Peyer's patch (tissue), 4 donors: ENCODE measurements around the gene SYCE1L.

Source experiments
- CTCF ChIP-seq, 6 experiments: fragments of 450-650 bp in 4 of 6; fragments of 200-600 bp in 2 of 6; sonication (generic) in 1 of 6; IDR thresholded peaks; one replicate each; pipeline ENCODE4 v1.5.1; 2017 to 2019; ENCODE audit warnings: antibody characterized with exemption in 6 of 6, mild to moderate bottlenecking in 3 of 6, moderate library complexity in 1 of 6
- POLR2A ChIP-seq, 2 donors: fragments of 450-650 bp; IDR thresholded peaks; one replicate each; pipeline ENCODE4 v1.5.1; 2017; ENCODE audit warnings: antibody characterized with exemption in 2 of 2, mild to moderate bottlenecking in 2 of 2, moderate library complexity in 2 of 2

- no peak for TF ChIP-seq CTCF (IDR thresholded peaks at IDR 0.05)
- no peak for TF ChIP-seq POLR2A (IDR thresholded peaks at IDR 0.05)
These were observed 51.2 kb downstream of the SYCE1L start for GRCh38 chr16:77250400-77250799.
